HepG2 (cell line): ENCODE measurements around the gene KITLG. TPM values are rescaled to one million over a fixed set of nuclear protein-coding genes. Genes with fewer than 3 reads are reported as not detected.

Source experiments
- ATAC-seq: fragments of 200-7000 bp; cut with Tn5 transposase; 3 replicates; pipeline ENCODE4 v1.9.1; 2020; ENCODE audit warnings: mild to moderate bottlenecking, moderate library complexity
- BruUV-seq: library from RNA; stranded (reverse); fragments of 400-500 nt; replicated peaks from 2 replicates; lab custom pipeline; 2021; lab: Mats Ljungman, UMichigan
- CTCF ChIA-PET: fragments of 300-600 bp; formaldehyde crosslinking; extraction: SDS; loops from one replicate; lab custom pipeline; 2021; ENCODE audit warnings: low total read pairs, inconsistent platforms, low intra/inter-chr PET ratio; lab: Yijun Ruan, JAX
- POLR2A ChIA-PET: fragments of 350-600 bp; sonication (Branson Sonifier 250); formaldehyde crosslinking; loops from one replicate; lab custom pipeline; 2020; ENCODE audit warnings: antibody characterized with exemption, inconsistent platforms; lab: Yijun Ruan, JAX
- DNase-seq: peaks from one replicate; pipeline ENCODE4 v3.0.0-alpha.2; 2015; ENCODE audit warnings: low spot score
- FAIRE-seq: peaks from 3 replicates; lab custom pipeline; 2011; peaks lifted over from hg19 to GRCh38; lab: Jason Lieb, UNC
- H2AFZ ChIP-seq: one replicate; pipeline ENCODE4 v1.6.1; 2011; ENCODE audit warnings: low read length, inconsistent platforms
- H3K27ac ChIP-seq: fragments of 300-600 bp; 3 replicates; pipeline ENCODE4 v1.8.0; 2011; ENCODE audit warnings: mixed run types, mild to moderate bottlenecking, mixed read lengths, low read length, inconsistent platforms; ENCODE audit not compliant: insufficient read depth; ENCODE audit errors: extremely low read length
- H3K27me3 ChIP-seq, 2 experiments: fragments of 200-600 bp in 1 of 2; 2 replicates in 1 of 2; 3 replicates in 1 of 2; pipeline versions ENCODE4 v1.6.0 to v1.8.0; 2011; ENCODE audit warnings: low read length in 2 of 2, mild to moderate bottlenecking in 2 of 2, moderate library complexity in 2 of 2, inconsistent platforms in 1 of 2; ENCODE audit not compliant: insufficient read depth in 2 of 2, control insufficient read depth in 1 of 2
- H3K36me3 ChIP-seq, 2 experiments: fragments of 200-600 bp in 1 of 2; replicated peaks in 1 of 2; 2 replicates in 1 of 2; 3 replicates in 1 of 2; pipeline versions ENCODE4 v1.5.1 to v1.8.0; 2011; ENCODE audit warnings: low read length in 2 of 2, inconsistent platforms in 1 of 2; ENCODE audit not compliant: insufficient read depth in 2 of 2, control insufficient read depth in 1 of 2
- H3K4me1 ChIP-seq: 2 replicates; pipeline ENCODE4 v1.5.1; 2012; ENCODE audit warnings: low read length, inconsistent platforms; ENCODE audit not compliant: insufficient read depth
- H3K4me2 ChIP-seq: 2 replicates; pipeline ENCODE4 v1.6.0; 2011; ENCODE audit warnings: low read depth, low read length, inconsistent platforms
- H3K4me3 ChIP-seq, 3 experiments: fragments of 200-600 bp in 1 of 3; sonication (generic), shearing (Covaris generic) in 1 of 3; replicated peaks in 1 of 3; 2 replicates each; pipeline ENCODE4 v1.5.1; 2011 to 2016; ENCODE audit warnings: low read length in 3 of 3, inconsistent platforms in 2 of 3, low read depth in 2 of 3, mild to moderate bottlenecking in 2 of 3, control low read depth in 1 of 3, mixed read lengths in 1 of 3; ENCODE audit not compliant: insufficient read depth in 1 of 3
- H3K79me2 ChIP-seq: one replicate; pipeline ENCODE4 v1.6.1; 2011; ENCODE audit warnings: low read length, inconsistent platforms; ENCODE audit not compliant: insufficient read depth
- H3K9ac ChIP-seq: 2 replicates; pipeline ENCODE4 v1.6.0; 2011; ENCODE audit warnings: mild to moderate bottlenecking, low read depth, low read length, inconsistent platforms; ENCODE audit not compliant: insufficient read depth
- H3K9me3 ChIP-seq: 2 replicates; pipeline ENCODE4 v1.5.1; 2012; ENCODE audit warnings: mild to moderate bottlenecking, low read length
- H4K20me1 ChIP-seq: 2 replicates; pipeline ENCODE4 v1.6.0; 2011; ENCODE audit warnings: inconsistent platforms, mild to moderate bottlenecking, low read length, moderate library complexity; ENCODE audit not compliant: insufficient read depth
- ARNT2 ChIP-seq: sonication (generic); formaldehyde crosslinking; IDR thresholded peaks from 2 replicates; pipeline ENCODE4 v1.8.0; 2022; ENCODE audit warnings: mild to moderate bottlenecking, low read depth, missing genetic modification reagents, moderate library complexity
- CEBPG ChIP-seq: IDR thresholded peaks from 2 replicates; pipeline ENCODE4 v1.6.1; 2016
- FOSL1 ChIP-seq: sonication (generic); formaldehyde crosslinking; IDR thresholded peaks from 2 replicates; pipeline ENCODE4 v1.9.0; 2021; ENCODE audit warnings: missing genetic modification reagents, borderline replicate concordance
- MTA1 ChIP-seq: sonication (generic); formaldehyde crosslinking; IDR thresholded peaks from 2 replicates; pipeline ENCODE4 v1.4.0; 2020; ENCODE audit warnings: missing genetic modification reagents, mild to moderate bottlenecking, borderline replicate concordance
- ZBTB3 ChIP-seq: sonication (generic); formaldehyde crosslinking; IDR thresholded peaks from 2 replicates; pipeline ENCODE4 v1.4.0; 2020; ENCODE audit warnings: low read depth, mild to moderate bottlenecking, moderate library complexity, missing genetic modification reagents, borderline replicate concordance
- ZNF468 ChIP-seq: sonication (generic); formaldehyde crosslinking; IDR thresholded peaks from 2 replicates; pipeline ENCODE4 v1.8.0; 2022; ENCODE audit warnings: mild to moderate bottlenecking, moderate library complexity, missing genetic modification reagents
- ZNF782 ChIP-seq: sonication (generic); formaldehyde crosslinking; IDR thresholded peaks from 2 replicates; pipeline ENCODE4 v1.4.0; 2020; ENCODE audit warnings: missing genetic modification reagents, mild to moderate bottlenecking, borderline replicate concordance
- ZNF788 ChIP-seq: sonication (generic); formaldehyde crosslinking; IDR thresholded peaks from 2 replicates; pipeline ENCODE4 v1.5.0; 2020; ENCODE audit warnings: mild to moderate bottlenecking, missing genetic modification reagents, borderline replicate concordance
- WGBS: methylation state at CpG from one replicate; pipeline ENCODE4 v1.1.6; 2017; ENCODE audit warnings: low lambda C conversion rate; 5-methylcytosine and 5-hydroxymethylcytosine counted together
- in situ Hi-C: cut with HindIII; loops from 2 replicates; pipeline ENCODE4 v1.10.0; 2017; ENCODE audit warnings: low pct_unique_long_range_greater_than_20kb; ENCODE audit not compliant: extremely low pct_ligation_motif_present
- intact Hi-C: fragments of 100-400 bp; cut with micrococcal nuclease; formaldehyde crosslinking; loops from one replicate; pipeline ENCODE4 v1.10.0; 2022; ENCODE audit not compliant: unreplicated experiment
- polyA plus RNA-seq, 8 experiments: library from polyadenylated mRNA; depleted of rRNA in 3 of 8; stranded (reverse) in 7 of 8; unstranded in 1 of 8; fragments of >200 nt; fragmentation: Illumina TruSeq in 4 of 8; extraction: Trizol in 4 of 8; gene quantifications; 2 replicates each; pipeline versions ENCODE4 v1.2.1 to v1.2.3, GENCODE V29; 2011 to 2016; ENCODE audit warnings: low read depth in 4 of 8, missing spikeins in 1 of 8, mixed read lengths in 1 of 8; ENCODE audit not compliant: insufficient read depth in 1 of 8
- total RNA-seq, 5 experiments: library from RNA; depleted of rRNA; stranded (reverse); fragments of >200 nt; fragmentation: Illumina TruSeq; extraction: Trizol; gene quantifications; 2 replicates each; pipeline ENCODE4 v1.2.3, GENCODE V29; 2016; ENCODE audit warnings: low read depth in 1 of 5
- TF ChIP-seq, protein P1 (sequence below): sonication (generic); formaldehyde crosslinking; IDR thresholded peaks from 2 replicates; pipeline ENCODE4 v1.4.0; 2020; ENCODE audit warnings: missing genetic modification reagents, borderline replicate concordance
- TF ChIP-seq, protein P2 (sequence below): sonication (generic); formaldehyde crosslinking; conservative IDR thresholded peaks from 2 replicates; pipeline ENCODE4 v1.4.0; 2020; ENCODE audit warnings: mild to moderate bottlenecking, missing genetic modification reagents, moderate library complexity
- TF ChIP-seq, protein P3 (sequence below): sonication (generic); formaldehyde crosslinking; IDR thresholded peaks from 2 replicates; pipeline ENCODE4 v1.4.0; 2020; ENCODE audit warnings: missing genetic modification reagents
- TF ChIP-seq, protein P4 (sequence below): sonication (generic); formaldehyde crosslinking; IDR thresholded peaks from 2 replicates; pipeline ENCODE4 v1.9.0; 2021; ENCODE audit warnings: missing genetic modification reagents, borderline replicate concordance

The KITLG gene
- total and polyA plus RNA-seq, 2 of the 13 experiments (the other 11 are each of a cell fraction or from before 2014, with no cell fraction given), result 0.66 to 4.3 TPM

DNA sequence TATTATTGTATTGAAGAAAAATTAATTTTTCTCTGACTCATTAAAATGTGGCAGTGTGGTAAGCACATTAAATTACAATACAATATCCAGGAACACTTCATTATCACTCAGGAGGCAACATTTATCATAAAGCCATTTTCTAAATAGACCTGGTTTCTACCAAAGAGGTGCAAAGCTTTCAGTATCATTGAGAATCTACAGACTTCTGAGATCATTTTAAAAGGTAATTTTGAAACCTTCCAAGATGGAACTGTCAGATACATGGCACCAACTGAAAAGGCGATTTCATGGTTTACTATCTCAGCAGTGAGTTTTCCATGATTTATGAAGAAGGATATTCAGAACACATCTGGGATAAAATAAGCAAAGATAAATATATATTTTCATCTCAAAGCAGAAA, 85.8 kb downstream of the KITLG start (continued):
- TF ChIP-seq, protein P1, sequence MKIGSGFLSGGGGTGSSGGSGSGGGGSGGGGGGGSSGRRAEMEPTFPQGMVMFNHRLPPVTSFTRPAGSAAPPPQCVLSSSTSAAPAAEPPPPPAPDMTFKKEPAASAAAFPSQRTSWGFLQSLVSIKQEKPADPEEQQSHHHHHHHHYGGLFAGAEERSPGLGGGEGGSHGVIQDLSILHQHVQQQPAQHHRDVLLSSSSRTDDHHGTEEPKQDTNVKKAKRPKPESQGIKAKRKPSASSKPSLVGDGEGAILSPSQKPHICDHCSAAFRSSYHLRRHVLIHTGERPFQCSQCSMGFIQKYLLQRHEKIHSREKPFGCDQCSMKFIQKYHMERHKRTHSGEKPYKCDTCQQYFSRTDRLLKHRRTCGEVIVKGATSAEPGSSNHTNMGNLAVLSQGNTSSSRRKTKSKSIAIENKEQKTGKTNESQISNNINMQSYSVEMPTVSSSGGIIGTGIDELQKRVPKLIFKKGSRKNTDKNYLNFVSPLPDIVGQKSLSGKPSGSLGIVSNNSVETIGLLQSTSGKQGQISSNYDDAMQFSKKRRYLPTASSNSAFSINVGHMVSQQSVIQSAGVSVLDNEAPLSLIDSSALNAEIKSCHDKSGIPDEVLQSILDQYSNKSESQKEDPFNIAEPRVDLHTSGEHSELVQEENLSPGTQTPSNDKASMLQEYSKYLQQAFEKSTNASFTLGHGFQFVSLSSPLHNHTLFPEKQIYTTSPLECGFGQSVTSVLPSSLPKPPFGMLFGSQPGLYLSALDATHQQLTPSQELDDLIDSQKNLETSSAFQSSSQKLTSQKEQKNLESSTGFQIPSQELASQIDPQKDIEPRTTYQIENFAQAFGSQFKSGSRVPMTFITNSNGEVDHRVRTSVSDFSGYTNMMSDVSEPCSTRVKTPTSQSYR (CRISPR knock-in tag), result no peak
- no peak for TF ChIP-seq ARNT2
- no peak for TF ChIP-seq ZNF468 (CRISPR knock-in tag)
- no peak for TF ChIP-seq MTA1
- no peak for TF ChIP-seq ZNF788 (CRISPR knock-in tag)
- no peak for TF ChIP-seq CEBPG (CRISPR knock-in tag)
- TF ChIP-seq ZNF782 (CRISPR knock-in tag), result no peak

DNA sequence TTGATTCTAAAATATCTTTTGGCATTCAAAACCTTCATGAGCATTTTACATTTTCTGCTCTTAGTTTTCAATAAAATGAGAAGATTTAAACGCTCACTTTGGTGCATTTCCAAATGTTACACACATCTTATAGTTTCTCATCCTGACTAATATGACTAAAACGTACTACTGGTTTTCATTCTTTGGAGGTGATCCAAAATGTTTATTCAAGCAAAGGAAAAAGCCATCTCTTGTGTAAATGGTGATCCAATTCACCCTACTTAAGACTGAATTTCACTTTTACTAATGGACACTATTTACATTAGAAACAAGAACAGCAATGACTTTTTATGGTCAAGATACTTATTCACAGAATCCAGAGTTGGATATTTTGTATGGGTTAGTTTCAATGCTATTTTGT, 86.6 kb downstream of the KITLG start:
- DNase-seq (no peak), FAIRE-seq (no peak), ATAC-seq (no peak)
- no peak overlapping the region for H3K4me2 ChIP-seq
- no TSS peak for BruUV-seq
- no peaks in the 10 kb centered on the region for H3K27me3 ChIP-seq
- H4K20me1 ChIP-seq, result no peaks in the 10 kb centered on the region
- no peak overlapping the region for H3K4me3 ChIP-seq
- in situ Hi-C loops, result no loop called here
- intact Hi-C loops, result no loop called here
- POLR2A ChIA-PET, result no interaction called here
- no peaks in the 10 kb centered on the region for H3K36me3 ChIP-seq
- H3K9me3 ChIP-seq, result no peaks in the 10 kb centered on the region
- no peak overlapping the region for H3K27ac ChIP-seq
- no peaks in the 10 kb centered on the region for H3K4me1 ChIP-seq
- CTCF ChIA-PET, result no interaction called here
- no peaks in the 10 kb centered on the region for H3K79me2 ChIP-seq
- H2AFZ ChIP-seq, result no peak overlapping the region
- WGBS, result 59% methylated on average over 2 of the region's 2 CpGs
- H3K9ac ChIP-seq, result no peak overlapping the region
- TF ChIP-seq FOSL1 (CRISPR knock-in tag) (no peak), ZBTB3 (CRISPR knock-in tag) (no peak)
- TF ChIP-seq, protein P2, sequence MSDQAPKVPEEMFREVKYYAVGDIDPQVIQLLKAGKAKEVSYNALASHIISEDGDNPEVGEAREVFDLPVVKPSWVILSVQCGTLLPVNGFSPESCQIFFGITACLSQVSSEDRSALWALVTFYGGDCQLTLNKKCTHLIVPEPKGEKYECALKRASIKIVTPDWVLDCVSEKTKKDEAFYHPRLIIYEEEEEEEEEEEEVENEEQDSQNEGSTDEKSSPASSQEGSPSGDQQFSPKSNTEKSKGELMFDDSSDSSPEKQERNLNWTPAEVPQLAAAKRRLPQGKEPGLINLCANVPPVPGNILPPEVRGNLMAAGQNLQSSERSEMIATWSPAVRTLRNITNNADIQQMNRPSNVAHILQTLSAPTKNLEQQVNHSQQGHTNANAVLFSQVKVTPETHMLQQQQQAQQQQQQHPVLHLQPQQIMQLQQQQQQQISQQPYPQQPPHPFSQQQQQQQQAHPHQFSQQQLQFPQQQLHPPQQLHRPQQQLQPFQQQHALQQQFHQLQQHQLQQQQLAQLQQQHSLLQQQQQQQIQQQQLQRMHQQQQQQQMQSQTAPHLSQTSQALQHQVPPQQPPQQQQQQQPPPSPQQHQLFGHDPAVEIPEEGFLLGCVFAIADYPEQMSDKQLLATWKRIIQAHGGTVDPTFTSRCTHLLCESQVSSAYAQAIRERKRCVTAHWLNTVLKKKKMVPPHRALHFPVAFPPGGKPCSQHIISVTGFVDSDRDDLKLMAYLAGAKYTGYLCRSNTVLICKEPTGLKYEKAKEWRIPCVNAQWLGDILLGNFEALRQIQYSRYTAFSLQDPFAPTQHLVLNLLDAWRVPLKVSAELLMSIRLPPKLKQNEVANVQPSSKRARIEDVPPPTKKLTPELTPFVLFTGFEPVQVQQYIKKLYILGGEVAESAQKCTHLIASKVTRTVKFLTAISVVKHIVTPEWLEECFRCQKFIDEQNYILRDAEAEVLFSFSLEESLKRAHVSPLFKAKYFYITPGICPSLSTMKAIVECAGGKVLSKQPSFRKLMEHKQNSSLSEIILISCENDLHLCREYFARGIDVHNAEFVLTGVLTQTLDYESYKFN (CRISPR knock-in tag), result no peak
- TF ChIP-seq, protein P3, sequence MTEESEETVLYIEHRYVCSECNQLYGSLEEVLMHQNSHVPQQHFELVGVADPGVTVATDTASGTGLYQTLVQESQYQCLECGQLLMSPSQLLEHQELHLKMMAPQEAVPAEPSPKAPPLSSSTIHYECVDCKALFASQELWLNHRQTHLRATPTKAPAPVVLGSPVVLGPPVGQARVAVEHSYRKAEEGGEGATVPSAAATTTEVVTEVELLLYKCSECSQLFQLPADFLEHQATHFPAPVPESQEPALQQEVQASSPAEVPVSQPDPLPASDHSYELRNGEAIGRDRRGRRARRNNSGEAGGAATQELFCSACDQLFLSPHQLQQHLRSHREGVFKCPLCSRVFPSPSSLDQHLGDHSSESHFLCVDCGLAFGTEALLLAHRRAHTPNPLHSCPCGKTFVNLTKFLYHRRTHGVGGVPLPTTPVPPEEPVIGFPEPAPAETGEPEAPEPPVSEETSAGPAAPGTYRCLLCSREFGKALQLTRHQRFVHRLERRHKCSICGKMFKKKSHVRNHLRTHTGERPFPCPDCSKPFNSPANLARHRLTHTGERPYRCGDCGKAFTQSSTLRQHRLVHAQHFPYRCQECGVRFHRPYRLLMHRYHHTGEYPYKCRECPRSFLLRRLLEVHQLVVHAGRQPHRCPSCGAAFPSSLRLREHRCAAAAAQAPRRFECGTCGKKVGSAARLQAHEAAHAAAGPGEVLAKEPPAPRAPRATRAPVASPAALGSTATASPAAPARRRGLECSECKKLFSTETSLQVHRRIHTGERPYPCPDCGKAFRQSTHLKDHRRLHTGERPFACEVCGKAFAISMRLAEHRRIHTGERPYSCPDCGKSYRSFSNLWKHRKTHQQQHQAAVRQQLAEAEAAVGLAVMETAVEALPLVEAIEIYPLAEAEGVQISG (CRISPR knock-in tag), result no peak
- TF ChIP-seq, protein P4, sequence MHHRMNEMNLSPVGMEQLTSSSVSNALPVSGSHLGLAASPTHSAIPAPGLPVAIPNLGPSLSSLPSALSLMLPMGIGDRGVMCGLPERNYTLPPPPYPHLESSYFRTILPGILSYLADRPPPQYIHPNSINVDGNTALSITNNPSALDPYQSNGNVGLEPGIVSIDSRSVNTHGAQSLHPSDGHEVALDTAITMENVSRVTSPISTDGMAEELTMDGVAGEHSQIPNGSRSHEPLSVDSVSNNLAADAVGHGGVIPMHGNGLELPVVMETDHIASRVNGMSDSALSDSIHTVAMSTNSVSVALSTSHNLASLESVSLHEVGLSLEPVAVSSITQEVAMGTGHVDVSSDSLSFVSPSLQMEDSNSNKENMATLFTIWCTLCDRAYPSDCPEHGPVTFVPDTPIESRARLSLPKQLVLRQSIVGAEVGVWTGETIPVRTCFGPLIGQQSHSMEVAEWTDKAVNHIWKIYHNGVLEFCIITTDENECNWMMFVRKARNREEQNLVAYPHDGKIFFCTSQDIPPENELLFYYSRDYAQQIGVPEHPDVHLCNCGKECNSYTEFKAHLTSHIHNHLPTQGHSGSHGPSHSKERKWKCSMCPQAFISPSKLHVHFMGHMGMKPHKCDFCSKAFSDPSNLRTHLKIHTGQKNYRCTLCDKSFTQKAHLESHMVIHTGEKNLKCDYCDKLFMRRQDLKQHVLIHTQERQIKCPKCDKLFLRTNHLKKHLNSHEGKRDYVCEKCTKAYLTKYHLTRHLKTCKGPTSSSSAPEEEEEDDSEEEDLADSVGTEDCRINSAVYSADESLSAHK (CRISPR knock-in tag), result no peak
